Tibial nerve (tissue), 4 donors: ENCODE measurements around the gene SGPP1.

Experiments
- CTCF ChIP-seq, 5 experiments: fragments of 200-600 bp in 3 of 5; fragments of 450-650 bp in 2 of 5; sonication (generic) in 3 of 5; IDR thresholded peaks; one replicate each; pipeline ENCODE4 v1.5.1; 2016 to 2019; ENCODE audit warnings: antibody characterized with exemption in 5 of 5, mild to moderate bottlenecking in 3 of 5, moderate library complexity in 2 of 5
- EP300 ChIP-seq, 2 donors: sonication (generic); formaldehyde crosslinking; IDR thresholded peaks; one replicate each; pipeline ENCODE4 v1.6.1; 2017; ENCODE audit warnings: antibody characterized with exemption in 2 of 2, mild to moderate bottlenecking in 1 of 2
- POLR2A ChIP-seq, 2 donors: fragments of 450-650 bp; IDR thresholded peaks; one replicate each; pipeline ENCODE4 v1.6.1; 2017; ENCODE audit warnings: antibody characterized with exemption in 2 of 2, mild to moderate bottlenecking in 2 of 2, moderate library complexity in 2 of 2

- TF ChIP-seq CTCF (IDR thresholded peaks at IDR 0.05) (no peak), EP300 (IDR thresholded peaks at IDR 0.05) (no peak), POLR2A (IDR thresholded peaks at IDR 0.05) (no peak)
Observed at GRCh38 chr14:63654936-63655335, 72.9 kb downstream of the SGPP1 start.
